ENCODE results near the gene NCKAP5. TPM values are rescaled to one million over a fixed set of nuclear protein-coding genes. Genes with fewer than 3 reads are reported as not detected.

The NCKAP5 gene
- total RNA-seq, 1 experiment from 2014 or later = 8.5 TPM

DNA sequence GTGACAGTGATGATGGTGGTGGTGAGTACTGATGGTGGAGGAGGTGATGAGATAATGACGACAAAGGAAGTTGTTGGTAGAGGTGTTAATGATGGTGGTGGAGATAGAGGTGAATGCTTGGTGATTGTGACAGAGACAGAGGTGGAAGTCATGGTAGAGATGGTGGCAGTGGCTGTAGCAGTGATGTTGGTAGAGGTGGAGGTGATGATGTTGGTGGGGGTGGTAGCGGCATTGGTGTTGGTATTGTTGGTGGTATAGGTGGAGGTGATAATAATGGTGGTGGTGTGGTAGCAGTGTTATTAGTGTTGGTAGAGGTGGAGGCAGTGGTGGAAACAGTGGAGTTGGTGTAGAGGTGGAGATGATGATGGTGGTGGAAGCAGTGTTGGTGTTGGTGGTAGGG lies 934.6 kb downstream of the NCKAP5 start:
- in situ Hi-C loops (cut with HindIII; ENCODE audit: low pct_unique_long_range_greater_than_20kb, low sequenced_read_pairs) = no loop called here

GRCh38 chr2:132632000-132632649 lies 936.1 kb downstream of the NCKAP5 start:
- in situ Hi-C loops (cut with HindIII; ENCODE audit: low pct_unique_long_range_greater_than_20kb, low sequenced_read_pairs) = no loop called here
- DNase-seq (ENCODE audit: low read depth, low spot score) = no peak

More for the DNA sequence above, 934.6 kb downstream of the NCKAP5 start:
- DNase-seq (ENCODE audit: low read depth, low spot score) = no peak

DNA sequence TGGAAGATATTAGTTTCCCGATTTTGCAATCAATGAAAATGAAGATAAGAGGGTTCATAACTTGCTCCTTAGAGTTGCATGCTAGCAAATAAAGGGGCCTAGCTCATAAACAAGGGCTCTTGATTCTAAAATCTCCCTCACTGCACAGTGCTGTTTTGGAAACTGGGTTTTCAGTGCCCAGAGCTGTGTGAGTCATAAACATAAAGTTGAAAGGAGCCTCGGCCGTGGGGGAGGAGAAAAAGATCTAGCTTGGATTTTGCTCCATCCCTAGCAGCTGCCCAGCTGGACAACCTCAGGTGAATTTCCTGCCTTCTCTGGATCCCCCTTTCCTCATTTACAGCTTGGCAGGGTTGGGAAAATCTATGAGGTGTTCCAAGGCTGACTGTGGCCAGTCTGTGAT lies 940.7 kb downstream of the NCKAP5 start:
- no peak for DNase-seq (ENCODE audit: low read depth, low spot score)
- in situ Hi-C loops (cut with HindIII; ENCODE audit: low pct_unique_long_range_greater_than_20kb, low sequenced_read_pairs) = no loop called here

- in situ Hi-C loops (cut with HindIII; ENCODE audit: low pct_unique_long_range_greater_than_20kb, low sequenced_read_pairs) = no loop called here
- DNase-seq (ENCODE audit: low read depth, low spot score) = no peak
These were observed 945.0 kb downstream of the NCKAP5 start for GRCh38 chr2:132623096-132623839.

Small RNA genes within 50 kb of the gene (small RNA-seq; reads per million reads assigned to genes)
- gene AC016909.1 = 0 reads per million in 2 experiments
- 0 reads per million in 2 experiments for gene RN7SKP154
- gene RNU6-579P = 0 reads per million in 2 experiments
